Muscle layer of colon (tissue), 2 donors: ENCODE data around the gene GBE1.
"Not testable (repeated sequence)": the region's sequence is repeated elsewhere in the genome, so short reads cannot be mapped to it uniquely, and the experiment has no call there.

ENCODE experiments used
- H3K27ac ChIP-seq: one replicate; pipeline ENCODE4 v1.7.0; 2013; ENCODE audit warnings: low read depth, mild to moderate bottlenecking, low read length, moderate library complexity
- H3K27me3 ChIP-seq, 2 donors: one replicate each; pipeline ENCODE4 v1.7.0; 2013; ENCODE audit warnings: low read length in 2 of 2, mild to moderate bottlenecking in 2 of 2; ENCODE audit not compliant: insufficient read depth in 2 of 2, control insufficient read depth in 1 of 2
- H3K36me3 ChIP-seq: one replicate; pipeline ENCODE4 v1.7.0; 2013; ENCODE audit warnings: mild to moderate bottlenecking, low read length; ENCODE audit not compliant: insufficient read depth
- H3K4me1 ChIP-seq: one replicate; pipeline ENCODE4 v1.7.0; 2013; ENCODE audit warnings: mild to moderate bottlenecking, low read length; ENCODE audit not compliant: insufficient read depth
- H3K4me3 ChIP-seq, 2 donors: one replicate each; pipeline ENCODE4 v1.7.0; 2013; ENCODE audit warnings: low read length in 2 of 2, low read depth in 1 of 2, mild to moderate bottlenecking in 1 of 2, moderate library complexity in 1 of 2
- H3K9ac ChIP-seq: one replicate; pipeline ENCODE4 v1.7.0; 2013; ENCODE audit warnings: low read length
- H3K9me3 ChIP-seq: one replicate; pipeline ENCODE4 v1.7.0; 2013; ENCODE audit warnings: mild to moderate bottlenecking, low read length
- donor health status: abdominal sarcoma.
- donor health status: Adenocarcinoma of cecum.

GBE1 gene

DNA sequence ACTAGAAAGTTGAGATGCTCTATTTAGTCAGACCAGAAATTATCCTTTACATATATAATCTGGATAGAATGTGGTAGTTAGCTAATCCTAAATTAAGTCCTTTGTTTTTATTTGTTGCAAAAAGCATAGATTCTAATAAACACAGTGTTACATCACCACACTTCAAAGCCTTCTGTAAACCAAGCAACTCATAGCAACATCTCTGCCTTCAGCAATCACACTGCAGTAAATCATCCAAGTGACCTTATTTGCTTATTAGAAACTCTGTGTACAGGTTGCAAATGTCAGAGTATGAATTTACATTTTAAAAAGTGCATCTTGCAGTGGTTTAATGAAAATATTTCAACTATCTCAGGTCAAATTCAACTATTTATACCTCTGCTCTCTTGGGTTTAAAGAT is 242.5 kb downstream of the GBE1 start:
- H3K9ac ChIP-seq, result no peak overlapping the region
- H3K27ac ChIP-seq, result no peak overlapping the region
- H3K4me1 ChIP-seq, result peaks cover 5% of the 10 kb centered on the region
- H3K9me3 ChIP-seq, result no peaks in the 10 kb centered on the region
- no peaks in the 10 kb centered on the region for H3K36me3 ChIP-seq
- no peak overlapping the region for H3K4me3 ChIP-seq
- H3K27me3 ChIP-seq, result no peaks in the 10 kb centered on the region

DNA sequence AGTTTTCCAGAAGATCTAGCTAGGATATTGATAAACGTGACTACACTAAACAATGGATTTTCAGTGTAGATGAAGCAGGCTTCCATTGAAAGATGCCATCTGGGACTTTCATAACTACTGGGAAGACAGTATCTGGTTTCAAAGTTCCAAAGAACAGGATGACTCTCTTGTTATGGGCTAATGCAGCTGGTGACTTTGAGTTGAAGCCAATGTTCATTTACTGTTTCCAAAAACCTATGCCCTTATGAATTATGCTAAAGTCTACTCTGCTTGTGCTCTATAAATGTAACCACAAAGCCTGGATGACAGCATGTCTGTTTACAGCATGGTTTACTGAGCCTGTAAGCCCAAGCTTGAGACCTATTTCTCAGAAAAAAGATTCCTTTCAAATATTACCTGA is 245.4 kb downstream of the GBE1 start:
- Histone ChIP-seq H3K9me3 (no peaks in the 10 kb centered on the region), H3K27me3 (no peaks in the 10 kb centered on the region), H3K27ac (no peak overlapping the region), H3K4me3 (no peak overlapping the region), H3K36me3 (no peaks in the 10 kb centered on the region), H3K4me1 (no peaks in the 10 kb centered on the region), H3K9ac (no peak overlapping the region)

DNA sequence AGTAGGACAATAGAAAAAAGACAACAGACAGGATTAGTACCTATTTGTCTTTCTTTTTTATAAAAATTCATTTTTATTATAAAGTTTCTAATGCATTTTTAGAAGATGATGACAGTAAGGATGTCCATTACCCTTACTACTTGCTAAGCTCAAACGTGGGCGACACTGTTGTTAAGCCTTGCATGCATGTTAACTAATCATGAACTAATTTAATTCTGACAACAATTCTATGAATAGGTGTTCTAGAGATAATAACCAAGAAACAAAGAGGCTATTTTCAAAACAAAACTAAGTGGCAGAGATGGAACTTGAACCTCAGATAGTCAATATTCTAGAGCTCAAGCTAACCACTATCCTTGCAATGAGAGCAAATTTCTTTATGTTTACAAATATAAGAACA is 247.9 kb downstream of the GBE1 start:
- Histone ChIP-seq H3K27ac (no peak overlapping the region), H3K36me3 (no peaks in the 10 kb centered on the region), H3K4me1 (no peaks in the 10 kb centered on the region), H3K4me3 (no peak overlapping the region), H3K9ac (no peak overlapping the region), H3K9me3 (no peaks in the 10 kb centered on the region), H3K27me3 (no peaks in the 10 kb centered on the region)

DNA sequence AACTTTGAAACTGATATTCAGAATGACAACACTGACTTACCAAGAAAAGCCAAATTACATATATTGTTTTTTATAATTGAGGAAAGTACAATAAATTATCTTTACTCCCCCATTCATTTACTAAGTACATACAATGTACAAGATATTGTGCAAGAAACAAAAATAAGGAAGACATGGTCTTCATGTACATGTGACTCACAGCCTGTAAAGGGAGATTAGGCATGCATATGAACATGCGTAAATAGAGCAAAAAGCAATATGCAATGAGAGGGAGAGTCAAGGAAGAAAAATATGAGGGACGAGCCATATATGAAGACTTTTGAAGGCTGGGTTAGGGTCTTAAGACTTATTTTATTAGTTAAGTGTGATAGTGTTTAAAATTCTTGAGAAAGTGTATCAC is 258.4 kb downstream of the GBE1 start:
- H3K27ac ChIP-seq, result no peak overlapping the region
- H3K9me3 ChIP-seq, result no peaks in the 10 kb centered on the region
- H3K4me3 ChIP-seq, result no peak overlapping the region
- no peak overlapping the region for H3K9ac ChIP-seq
- no peaks in the 10 kb centered on the region for H3K27me3 ChIP-seq
- no peaks in the 10 kb centered on the region for H3K4me1 ChIP-seq
- H3K36me3 ChIP-seq, result no peaks in the 10 kb centered on the region

DNA sequence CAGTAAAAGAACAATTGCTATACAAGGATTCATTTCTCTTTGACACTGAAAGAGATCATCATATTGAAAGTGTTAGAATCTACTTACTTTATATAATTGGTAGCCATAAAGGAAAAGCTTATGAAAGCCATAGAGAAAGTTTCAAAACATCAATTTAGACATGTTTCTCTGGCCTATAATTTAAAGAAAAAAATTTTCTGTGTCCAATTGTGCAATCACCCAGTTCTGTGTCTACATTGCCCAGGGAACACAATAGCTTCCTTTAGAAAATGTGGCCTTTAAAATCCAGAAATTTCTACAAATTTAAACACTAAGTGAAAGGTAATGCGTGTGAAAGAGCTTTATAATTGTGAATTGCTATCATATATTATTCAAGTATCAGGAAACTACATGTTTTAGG is 259.2 kb downstream of the GBE1 start:
- Histone ChIP-seq H3K27ac (no peak overlapping the region), H3K9ac (no peak overlapping the region), H3K9me3 (no peaks in the 10 kb centered on the region), H3K27me3 (no peaks in the 10 kb centered on the region), H3K36me3 (peaks cover 4% of the 10 kb centered on the region), H3K4me3 (no peak overlapping the region), H3K4me1 (no peaks in the 10 kb centered on the region)

DNA sequence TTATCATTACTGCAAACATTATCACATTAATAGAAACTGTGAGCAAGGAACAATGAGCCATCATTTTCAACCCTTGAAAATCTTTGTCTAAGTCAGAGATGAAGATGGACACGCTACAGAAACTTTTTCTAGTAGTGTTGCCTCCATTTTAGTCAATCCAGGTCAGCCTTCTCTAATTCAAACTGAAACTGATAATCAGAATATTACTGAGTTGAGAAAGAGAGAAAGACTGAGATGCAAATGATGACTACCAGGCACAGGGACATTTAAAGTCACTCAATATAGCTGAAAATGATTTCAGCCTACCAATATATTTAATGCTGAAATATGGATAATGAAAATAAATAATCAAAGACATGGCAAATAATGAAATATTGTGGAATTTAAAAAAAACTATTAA is 261.4 kb downstream of the GBE1 start:
- Histone ChIP-seq H3K4me1 (no peaks in the 10 kb centered on the region), H3K36me3 (peaks cover 6% of the 10 kb centered on the region), H3K9ac (no peak overlapping the region), H3K27me3 (no peaks in the 10 kb centered on the region), H3K4me3 (no peak overlapping the region), H3K27ac (no peak overlapping the region), H3K9me3 (no peaks in the 10 kb centered on the region)

DNA sequence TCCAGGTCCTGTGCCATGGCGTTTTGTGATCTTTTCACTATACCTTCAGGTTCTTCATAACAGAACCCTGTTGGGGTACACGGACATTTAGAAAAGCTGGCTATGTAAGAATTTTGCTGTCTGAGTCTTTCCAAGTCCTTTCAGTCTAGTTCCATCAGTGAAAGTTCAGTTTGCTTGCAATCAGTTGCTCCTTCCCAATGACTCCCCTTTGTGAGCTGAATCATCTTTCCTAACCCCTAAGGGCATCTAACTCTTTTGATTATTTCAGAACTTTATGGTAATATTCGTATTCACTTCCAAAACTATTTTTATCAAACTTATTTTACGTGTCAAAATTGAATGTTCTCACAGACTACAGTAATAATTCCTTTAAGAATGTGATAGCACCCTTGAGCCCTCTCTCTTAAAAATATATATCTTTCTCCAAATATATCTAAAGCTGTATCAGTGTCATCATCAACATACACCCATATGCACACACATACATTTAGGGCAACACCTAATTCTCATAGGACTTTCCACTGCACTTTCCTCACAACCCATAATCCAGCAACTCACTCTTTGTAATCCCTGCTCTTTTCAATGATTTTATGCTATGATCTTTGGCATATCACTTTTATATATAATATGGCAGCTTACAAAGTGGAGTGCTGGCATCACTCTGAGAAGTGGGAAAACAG is 263.7 kb downstream of the GBE1 start:
- Histone ChIP-seq H3K9ac (no peak overlapping the region), H3K4me1 (no peaks in the 10 kb centered on the region), H3K9me3 (no peaks in the 10 kb centered on the region), H3K27me3 (no peaks in the 10 kb centered on the region), H3K27ac (no peak overlapping the region), H3K4me3 (no peak overlapping the region), H3K36me3 (peaks cover 6% of the 10 kb centered on the region)

DNA sequence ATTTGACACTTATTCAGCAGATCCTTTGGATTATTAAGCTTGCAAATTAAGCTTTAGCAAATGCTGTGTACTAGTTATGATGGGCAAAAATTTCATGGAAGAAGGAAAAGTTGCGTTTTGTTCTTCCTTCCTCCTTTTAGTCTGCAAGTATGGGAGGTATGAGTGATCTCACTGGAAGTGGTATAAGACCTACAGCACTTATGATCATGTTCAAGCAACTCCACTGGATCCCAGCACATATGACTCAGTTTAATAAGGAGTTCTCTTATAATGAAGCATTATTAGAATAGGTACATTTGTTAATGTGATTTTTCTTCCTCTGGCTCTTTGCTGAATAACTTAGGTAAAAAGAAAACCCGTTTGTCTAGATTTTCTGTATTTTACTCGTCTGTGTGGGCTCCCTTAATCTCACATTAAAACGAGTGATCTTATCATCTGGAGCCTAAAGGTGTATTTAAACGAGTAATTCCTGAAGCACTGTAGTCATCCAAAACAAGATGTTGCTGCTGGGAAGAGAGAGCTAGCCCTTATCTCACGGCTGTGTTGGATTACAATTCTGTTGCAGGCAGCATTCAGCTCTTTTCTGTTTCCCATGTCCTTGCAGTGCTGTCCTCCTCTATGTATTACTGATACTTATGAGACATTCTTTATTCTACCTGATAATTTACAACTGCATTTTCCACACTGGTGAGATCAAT is 264.9 kb downstream of the GBE1 start:
- peaks cover 6% of the 10 kb centered on the region for H3K36me3 ChIP-seq
- H3K9me3 ChIP-seq, result no peaks in the 10 kb centered on the region
- H3K27ac ChIP-seq, result no peak overlapping the region
- no peaks in the 10 kb centered on the region for H3K27me3 ChIP-seq
- H3K4me1 ChIP-seq, result no peaks in the 10 kb centered on the region
- no peak overlapping the region for H3K4me3 ChIP-seq
- no peak overlapping the region for H3K9ac ChIP-seq

DNA sequence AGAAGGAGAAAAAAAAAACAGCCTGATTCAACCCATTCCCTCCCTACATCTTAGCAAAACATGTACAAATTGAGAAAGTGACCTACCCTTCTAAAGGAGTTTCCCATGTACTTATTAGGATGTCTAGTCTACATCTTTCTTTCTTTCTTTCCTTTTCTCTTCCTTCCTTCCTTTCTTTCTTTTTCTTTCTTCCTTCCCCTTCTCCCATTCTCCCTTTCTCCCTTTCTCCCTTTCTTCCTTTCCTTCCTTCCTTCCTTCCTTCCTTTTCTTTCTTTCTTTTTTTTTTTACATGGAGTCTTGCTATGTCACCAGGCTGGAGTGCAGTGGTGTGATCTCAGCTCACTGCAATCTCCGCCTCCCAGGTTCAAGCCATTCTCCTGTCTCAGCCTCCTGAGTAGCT is 269.0 kb downstream of the GBE1 start:
- H3K4me1 ChIP-seq, H3K27ac ChIP-seq, H3K27me3 ChIP-seq, H3K36me3 ChIP-seq, H3K9ac ChIP-seq, H3K9me3 ChIP-seq, H3K4me3 ChIP-seq: not testable (repeated sequence)

DNA sequence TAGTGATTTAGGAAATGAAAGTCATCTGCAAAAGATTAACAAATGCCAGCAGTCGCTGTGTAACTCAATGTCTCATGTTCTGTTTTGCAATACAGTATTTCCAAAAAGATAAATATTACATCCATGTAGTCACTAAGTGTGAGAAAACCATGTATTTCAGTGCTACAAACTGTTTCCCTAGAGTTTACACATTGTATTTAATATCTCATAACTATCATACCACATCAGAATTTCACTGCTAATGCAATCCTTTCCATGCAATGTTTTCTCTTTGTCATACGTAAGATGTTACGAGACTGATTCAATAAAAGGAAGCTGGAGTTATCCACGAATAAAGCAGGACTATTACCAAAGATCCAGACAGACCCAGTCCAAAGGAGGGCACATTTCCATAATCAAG is 269.4 kb downstream of the GBE1 start:
- Histone ChIP-seq H3K9me3 (no peaks in the 10 kb centered on the region), H3K4me1 (no peaks in the 10 kb centered on the region), H3K27me3 (no peaks in the 10 kb centered on the region), H3K36me3 (peaks cover under 1% of the 10 kb centered on the region), H3K27ac (no peak overlapping the region), H3K9ac (no peak overlapping the region), H3K4me3 (no peak overlapping the region)

DNA sequence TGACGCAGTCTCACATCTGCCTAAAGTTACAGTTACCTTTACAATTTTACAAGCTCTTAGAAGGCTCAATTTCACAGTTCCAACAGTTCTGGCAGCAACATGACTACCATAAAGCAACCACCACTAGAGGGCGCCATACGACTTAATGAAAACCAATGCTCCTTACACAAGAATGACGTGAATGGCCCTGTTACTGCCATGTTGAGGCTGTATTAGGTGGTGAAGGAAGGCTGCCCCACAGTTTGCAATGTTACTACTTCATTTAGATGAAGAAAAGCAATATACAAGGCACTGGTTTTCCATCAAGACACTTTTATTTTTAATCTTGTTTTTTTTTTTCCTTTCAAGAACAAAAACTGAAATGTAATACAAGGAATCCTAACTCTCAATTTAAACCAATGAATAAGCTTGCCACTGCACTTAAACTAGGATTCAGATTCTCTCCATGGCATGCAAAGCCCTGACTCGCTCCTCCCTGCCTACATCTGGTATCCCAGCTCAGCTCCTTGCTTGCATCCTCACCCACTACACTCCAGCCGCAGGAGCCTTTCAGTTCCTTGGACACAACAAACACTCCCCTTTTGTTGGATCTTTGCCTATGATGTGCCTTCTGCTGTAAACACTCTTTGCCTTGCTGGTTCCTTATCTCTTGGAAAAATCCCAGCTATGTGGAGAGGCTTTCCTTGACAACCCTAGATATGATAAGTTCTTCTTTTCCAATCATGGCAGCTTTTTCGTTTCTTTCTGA is 270.7 kb downstream of the GBE1 start:
- no peaks in the 10 kb centered on the region for H3K36me3 ChIP-seq
- no peak overlapping the region for H3K27ac ChIP-seq

More for the DNA sequence above, 270.7 kb downstream of the GBE1 start:
- H3K9ac ChIP-seq, result no peak overlapping the region
- no peaks in the 10 kb centered on the region for H3K9me3 ChIP-seq
- no peak overlapping the region for H3K4me3 ChIP-seq
- no peaks in the 10 kb centered on the region for H3K27me3 ChIP-seq
- H3K4me1 ChIP-seq, result peaks cover 4% of the 10 kb centered on the region
